Measurements from ENCODE around the gene TSKU. TPM values are rescaled to one million over a fixed set of nuclear protein-coding genes. Genes with fewer than 3 reads are reported as not detected.

The TSKU gene
- total and polyA plus RNA-seq, 2 experiments from 2014 or later, result 61.9 to 81.9 TPM

DNA sequence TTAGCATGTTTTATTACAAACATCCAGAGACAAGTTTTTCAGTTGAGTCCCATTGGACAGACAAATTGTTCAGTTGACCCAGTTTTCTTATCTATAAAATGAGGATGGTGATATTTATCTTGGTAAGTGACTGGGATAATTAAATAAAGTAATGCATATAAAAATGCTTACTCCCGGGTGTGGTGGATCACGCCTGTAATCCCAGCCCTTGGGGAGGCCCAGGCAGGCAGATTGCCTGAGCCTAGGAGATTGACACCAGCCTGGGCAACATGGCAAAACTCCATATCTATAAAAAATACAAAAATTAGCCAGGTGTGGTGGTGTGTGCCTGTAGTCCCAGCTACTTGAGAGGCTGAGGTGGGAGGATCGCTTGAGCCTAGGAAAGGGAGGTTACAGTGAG is 61.9 kb downstream of the TSKU start:
- Histone ChIP-seq H2AFZ (no peak overlapping the region), H3K27me3 (no peaks in the 10 kb centered on the region), H3K4me3 (no peak overlapping the region), H3K4me2 (no peak overlapping the region), H3K36me3 (replicated peaks; ENCODE audit: insufficient read depth, low read depth) (no peaks in the 10 kb centered on the region), H4K20me1 (ENCODE audit: insufficient read depth, poor library complexity, severe bottlenecking) (no peaks in the 10 kb centered on the region), H3K79me2 (no peaks in the 10 kb centered on the region), H3K4me1 (ENCODE audit: insufficient read depth) (no peaks in the 10 kb centered on the region), H3K27ac (no peak overlapping the region), H3K9me2 (replicated peaks; ENCODE audit: insufficient read depth) (no peaks in the 10 kb centered on the region), H3K9me3 (ENCODE audit: low read depth) (no peaks in the 10 kb centered on the region)
- TF ChIP-seq, protein P1, sequence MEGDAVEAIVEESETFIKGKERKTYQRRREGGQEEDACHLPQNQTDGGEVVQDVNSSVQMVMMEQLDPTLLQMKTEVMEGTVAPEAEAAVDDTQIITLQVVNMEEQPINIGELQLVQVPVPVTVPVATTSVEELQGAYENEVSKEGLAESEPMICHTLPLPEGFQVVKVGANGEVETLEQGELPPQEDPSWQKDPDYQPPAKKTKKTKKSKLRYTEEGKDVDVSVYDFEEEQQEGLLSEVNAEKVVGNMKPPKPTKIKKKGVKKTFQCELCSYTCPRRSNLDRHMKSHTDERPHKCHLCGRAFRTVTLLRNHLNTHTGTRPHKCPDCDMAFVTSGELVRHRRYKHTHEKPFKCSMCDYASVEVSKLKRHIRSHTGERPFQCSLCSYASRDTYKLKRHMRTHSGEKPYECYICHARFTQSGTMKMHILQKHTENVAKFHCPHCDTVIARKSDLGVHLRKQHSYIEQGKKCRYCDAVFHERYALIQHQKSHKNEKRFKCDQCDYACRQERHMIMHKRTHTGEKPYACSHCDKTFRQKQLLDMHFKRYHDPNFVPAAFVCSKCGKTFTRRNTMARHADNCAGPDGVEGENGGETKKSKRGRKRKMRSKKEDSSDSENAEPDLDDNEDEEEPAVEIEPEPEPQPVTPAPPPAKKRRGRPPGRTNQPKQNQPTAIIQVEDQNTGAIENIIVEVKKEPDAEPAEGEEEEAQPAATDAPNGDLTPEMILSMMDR (IDR thresholded peaks at IDR 0.05; ENCODE audit: poor library complexity), result no peak
- TF ChIP-seq EZH2phosphoT487 (IDR thresholded peaks at IDR 0.05; ENCODE audit: low read depth, severe bottlenecking, unreplicated experiment), result no peak
- TF ChIP-seq EZH2 (IDR thresholded peaks at IDR 0.05; ENCODE audit: borderline replicate concordance), result no peak
- no peak for DNase-seq (ENCODE audit: low spot score)
- WGBS (ENCODE audit: low lambda C conversion rate, missing lambda C conversion rate), result 73% methylated on average over 3 of the region's 3 CpGs

DNA sequence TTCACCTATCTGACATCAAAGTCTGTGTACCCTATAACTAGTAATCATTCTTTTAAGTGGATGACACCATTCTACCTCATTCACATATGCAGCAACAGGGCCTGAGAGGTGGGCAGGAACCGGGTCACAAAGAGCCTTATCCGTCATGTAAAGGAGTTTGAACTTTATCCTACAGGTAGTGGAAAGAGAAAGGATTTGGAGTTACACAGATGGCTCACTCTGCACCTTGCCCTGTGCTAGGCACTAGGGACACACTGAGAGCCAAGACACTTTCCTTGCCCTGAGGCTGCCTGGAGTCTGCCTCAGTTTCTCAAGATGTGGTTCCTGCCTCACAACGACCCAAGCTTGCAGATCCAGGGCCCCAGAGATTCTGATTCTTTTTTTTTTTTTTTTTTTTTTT is 63.3 kb downstream of the TSKU start:
- H3K4me1 ChIP-seq (ENCODE audit: insufficient read depth), result no peaks in the 10 kb centered on the region
- no peaks in the 10 kb centered on the region for H3K36me3 ChIP-seq (replicated peaks; ENCODE audit: insufficient read depth, low read depth)
- no peaks in the 10 kb centered on the region for H4K20me1 ChIP-seq (ENCODE audit: insufficient read depth, poor library complexity, severe bottlenecking)
- WGBS (ENCODE audit: low lambda C conversion rate, missing lambda C conversion rate), result 78% methylated on average over 3 of the region's 3 CpGs
- TF ChIP-seq, protein P1 (IDR thresholded peaks at IDR 0.05; ENCODE audit: poor library complexity), result no peak
- TF ChIP-seq EZH2phosphoT487 (IDR thresholded peaks at IDR 0.05; ENCODE audit: low read depth, severe bottlenecking, unreplicated experiment) (no peak), EZH2 (IDR thresholded peaks at IDR 0.05; ENCODE audit: borderline replicate concordance) (no peak)
- no peak overlapping the region for H3K4me3 ChIP-seq
- DNase-seq (ENCODE audit: low spot score), result no peak
- no peak overlapping the region for H3K4me2 ChIP-seq
- H3K9me3 ChIP-seq (ENCODE audit: low read depth), result no peaks in the 10 kb centered on the region
- H3K27ac ChIP-seq, result no peak overlapping the region
- H3K79me2 ChIP-seq, result no peaks in the 10 kb centered on the region
- no peaks in the 10 kb centered on the region for H3K9me2 ChIP-seq (replicated peaks; ENCODE audit: insufficient read depth)
- H3K27me3 ChIP-seq, result no peaks in the 10 kb centered on the region
- no peak overlapping the region for H2AFZ ChIP-seq

Other genes with a start within 250 kb of the TSKU start
- 14.7 and 25.5 TPM in 2 replicates for gene LRRC32, start 112.6 kb upstream of the TSKU start, total RNA-seq
- 75.2 and 80.4 TPM in 2 replicates for gene LRRC32, start 112.6 kb upstream of the TSKU start, polyA plus RNA-seq
- 17.1 and 28.5 TPM in 2 replicates for gene ACER3, start 77.6 kb downstream of the TSKU start, total RNA-seq
- 14.9 and 18.3 TPM in 2 replicates for gene ACER3, start 77.6 kb downstream of the TSKU start, polyA plus RNA-seq

Data from hepatocyte (in vitro differentiated cells).